Measurements from ENCODE around the gene CECR2. TPM values are rescaled to one million over a fixed set of nuclear protein-coding genes. Genes with fewer than 3 reads are reported as not detected.

The CECR2 gene
- total and polyA plus RNA-seq, 4 experiments from 2014 or later: not detected

DNA sequence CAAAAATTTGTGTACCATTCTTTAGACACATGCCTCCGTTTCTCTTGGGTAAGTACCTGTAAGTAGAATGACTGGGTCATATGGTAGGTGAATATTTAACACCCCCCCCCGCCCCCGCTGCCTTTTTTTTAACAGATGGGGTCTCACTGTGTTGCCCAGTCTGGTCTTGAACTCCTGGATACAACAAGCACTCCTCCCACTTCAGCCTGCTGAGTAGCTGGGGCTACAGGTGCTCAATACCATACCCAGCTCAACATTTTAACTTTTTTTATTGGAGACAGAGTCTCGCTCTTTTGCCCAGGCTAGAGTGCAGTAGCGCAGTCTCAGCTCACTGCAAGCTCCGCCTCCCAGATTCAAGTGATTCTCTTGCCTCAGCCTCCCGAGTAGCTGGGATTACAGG, 32.5 kb downstream of the CECR2 start:
- DNase-seq: no peak
- no peaks in the 10 kb centered on the region for H3K36me3 ChIP-seq (ENCODE audit: insufficient read depth, low read length)
- H3K36me3 Mint-ChIP-seq: no peaks in the 10 kb centered on the region
- peaks cover under 1 to 3% of the 10 kb centered on the region in 2 donors for H3K27me3 Mint-ChIP-seq
- POLR2A ChIA-PET (ENCODE audit: partially characterized antibody): no interaction called here
- H3K9me3 ChIP-seq (ENCODE audit: control insufficient read depth in 1 of 2, low read length in 2 of 2): no peaks in the 10 kb centered on the region
- H3K27ac Mint-ChIP-seq: no peak overlapping the region
- CTCF ChIA-PET (ENCODE audit: partially characterized antibody): no interaction called here
- no peaks in the 10 kb centered on the region for H3K4me1 Mint-ChIP-seq
- intact Hi-C loops (cut with micrococcal nuclease): no loop called here
- no peaks in the 10 kb centered on the region for H3K4me1 ChIP-seq (ENCODE audit: insufficient read depth, low read length)
- H3K4me3 ChIP-seq (ENCODE audit: low read length in 2 of 2): no peak overlapping the region
- H3K27me3 ChIP-seq (ENCODE audit: insufficient read depth, low read length): no peaks in the 10 kb centered on the region
- no peak overlapping the region for H3K27ac ChIP-seq (ENCODE audit: low read depth, low read length)
- H3K9me3 Mint-ChIP-seq: no peaks in the 10 kb centered on the region
- H3K4me3 Mint-ChIP-seq: no peak overlapping the region

DNA sequence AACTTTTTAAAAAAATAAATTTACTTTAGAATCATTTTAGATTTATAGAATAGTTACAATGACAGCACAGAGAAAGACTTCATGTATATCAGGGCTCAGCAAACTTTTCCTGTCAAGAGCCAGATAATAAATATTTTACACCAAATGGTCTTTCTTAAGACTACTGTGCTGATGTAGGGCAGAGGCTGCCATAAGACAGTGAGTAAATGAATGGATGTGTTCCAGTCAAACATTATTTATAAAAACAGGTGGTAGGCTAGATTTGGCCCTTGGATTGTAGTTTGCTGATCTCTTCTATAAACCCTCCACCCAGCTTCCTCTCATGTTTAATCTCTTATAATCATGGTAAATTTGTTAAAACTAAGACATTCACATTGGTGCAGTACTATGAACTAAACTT, 33.0 kb downstream of the CECR2 start:
- Histone ChIP-seq H3K4me1 (ENCODE audit: insufficient read depth, low read length) (no peaks in the 10 kb centered on the region), H3K36me3 (ENCODE audit: insufficient read depth, low read length) (no peaks in the 10 kb centered on the region), H3K4me3 (ENCODE audit: low read length in 2 of 2) (no peak overlapping the region), H3K27me3 (ENCODE audit: insufficient read depth, low read length) (no peaks in the 10 kb centered on the region), H3K27ac (ENCODE audit: low read depth, low read length) (no peak overlapping the region), H3K9me3 (ENCODE audit: control insufficient read depth in 1 of 2, low read length in 2 of 2) (no peaks in the 10 kb centered on the region)
- DNase-seq: no peak
- peaks cover 0 to 3% of the 10 kb centered on the region in 2 donors for H3K27me3 Mint-ChIP-seq
- intact Hi-C loops (cut with micrococcal nuclease): no loop called here
- no peak overlapping the region for H3K4me3 Mint-ChIP-seq
- H3K27ac Mint-ChIP-seq: no peak overlapping the region
- POLR2A ChIA-PET (ENCODE audit: partially characterized antibody): no interaction called here
- H3K4me1 Mint-ChIP-seq: no peaks in the 10 kb centered on the region
- CTCF ChIA-PET (ENCODE audit: partially characterized antibody): no interaction called here
- no peaks in the 10 kb centered on the region for H3K36me3 Mint-ChIP-seq
- no peaks in the 10 kb centered on the region for H3K9me3 Mint-ChIP-seq

- H3K27ac Mint-ChIP-seq: no peak overlapping the region
- DNase-seq: no peak
- no peak overlapping the region for H3K4me3 Mint-ChIP-seq
- CTCF ChIA-PET (ENCODE audit: partially characterized antibody): interaction anchor here (0.8 kb wide), 1 partner anchor 98 kb away, joined by 3 read pairs; no protein-coding TSS in a partner anchor
- Histone ChIP-seq H3K4me1 (ENCODE audit: insufficient read depth, low read length) (no peaks in the 10 kb centered on the region), H3K9me3 (ENCODE audit: control insufficient read depth in 1 of 2, low read length in 2 of 2) (no peaks in the 10 kb centered on the region), H3K27me3 (ENCODE audit: insufficient read depth, low read length) (no peaks in the 10 kb centered on the region), H3K36me3 (ENCODE audit: insufficient read depth, low read length) (no peaks in the 10 kb centered on the region), H3K4me3 (ENCODE audit: low read length in 2 of 2) (no peak overlapping the region), H3K27ac (ENCODE audit: low read depth, low read length) (no peak overlapping the region)
- no peaks in the 10 kb centered on the region for H3K9me3 Mint-ChIP-seq
- H3K27me3 Mint-ChIP-seq: peaks cover 2 to 3% of the 10 kb centered on the region in 2 donors
- H3K4me1 Mint-ChIP-seq: no peaks in the 10 kb centered on the region
- intact Hi-C loops (cut with micrococcal nuclease): no loop called here
- H3K36me3 Mint-ChIP-seq: no peaks in the 10 kb centered on the region
- POLR2A ChIA-PET (ENCODE audit: partially characterized antibody): no interaction called here
Measured at GRCh38 chr22:17403906-17404305, 34.6 kb downstream of the CECR2 start.

DNA sequence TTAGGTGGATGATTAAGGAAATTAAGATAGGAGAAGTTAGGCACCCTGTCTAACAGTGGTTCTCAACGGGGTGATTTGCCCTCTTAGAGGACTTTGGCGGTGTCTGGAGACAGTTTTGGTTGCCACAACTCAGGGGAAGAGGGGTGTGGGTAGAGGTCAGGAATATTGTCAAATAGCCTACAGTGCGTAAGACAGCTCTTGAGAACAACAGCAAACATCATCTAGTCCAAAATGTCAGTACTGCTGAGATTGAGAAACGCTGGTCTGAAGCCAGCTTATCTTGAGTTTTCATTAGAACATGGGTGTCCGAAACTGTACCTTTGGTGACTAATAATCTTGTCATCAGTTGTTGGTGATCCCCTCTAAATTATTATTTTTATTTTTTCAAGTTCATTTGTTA, 38.4 kb downstream of the CECR2 start:
- ChIA-PET CTCF (ENCODE audit: partially characterized antibody) (interaction anchor here (0.6 kb wide), 1 partner anchor 334 kb away, joined by 3 read pairs; no protein-coding TSS in a partner anchor), POLR2A (ENCODE audit: partially characterized antibody) (no interaction called here)
- no peaks in the 10 kb centered on the region for H3K27me3 ChIP-seq (ENCODE audit: insufficient read depth, low read length)
- no peaks in the 10 kb centered on the region for H3K36me3 Mint-ChIP-seq
- H3K27ac Mint-ChIP-seq: no peak overlapping the region
- no peaks in the 10 kb centered on the region for H3K9me3 Mint-ChIP-seq
- H3K9me3 ChIP-seq (ENCODE audit: control insufficient read depth in 1 of 2, low read length in 2 of 2): no peaks in the 10 kb centered on the region
- no peaks in the 10 kb centered on the region for H3K4me1 Mint-ChIP-seq
- DNase-seq: no peak
- no peak overlapping the region for H3K27ac ChIP-seq (ENCODE audit: low read depth, low read length)
- no peaks in the 10 kb centered on the region for H3K36me3 ChIP-seq (ENCODE audit: insufficient read depth, low read length)
- H3K27me3 Mint-ChIP-seq: peaks cover 2 to 3% of the 10 kb centered on the region in 2 donors
- H3K4me3 Mint-ChIP-seq: no peak overlapping the region
- H3K4me1 ChIP-seq (ENCODE audit: insufficient read depth, low read length): no peaks in the 10 kb centered on the region
- no peak overlapping the region for H3K4me3 ChIP-seq (ENCODE audit: low read length in 2 of 2)
- intact Hi-C loops (cut with micrococcal nuclease): no loop called here

DNA sequence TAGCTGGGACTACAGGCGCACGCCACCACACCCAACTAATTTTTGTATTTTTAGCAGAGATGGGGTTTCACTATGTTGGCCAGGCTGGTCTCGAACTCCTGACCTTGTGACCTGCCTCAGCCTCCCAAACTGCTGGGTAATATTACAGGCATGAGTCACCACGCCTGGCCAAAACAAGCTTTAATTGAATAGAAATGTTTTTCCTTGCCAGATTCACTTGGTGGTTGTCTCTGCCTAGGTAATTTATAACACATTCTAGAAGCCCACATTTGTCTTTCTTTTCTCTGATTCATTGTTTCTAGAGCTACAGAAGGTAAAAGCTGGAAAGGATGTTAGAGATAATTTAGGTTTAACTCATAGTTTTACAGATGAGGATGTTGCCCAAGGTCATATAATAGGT, 41.3 kb downstream of the CECR2 start:
- Histone ChIP-seq H3K9me3 (ENCODE audit: control insufficient read depth in 1 of 2, low read length in 2 of 2) (no peaks in the 10 kb centered on the region), H3K27ac (ENCODE audit: low read depth, low read length) (no peak overlapping the region), H3K36me3 (ENCODE audit: insufficient read depth, low read length) (no peaks in the 10 kb centered on the region), H3K27me3 (ENCODE audit: insufficient read depth, low read length) (no peaks in the 10 kb centered on the region), H3K4me3 (ENCODE audit: low read length in 2 of 2) (no peak overlapping the region), H3K4me1 (ENCODE audit: insufficient read depth, low read length) (no peaks in the 10 kb centered on the region)
- ChIA-PET CTCF (ENCODE audit: partially characterized antibody) (no interaction called here), POLR2A (ENCODE audit: partially characterized antibody) (no interaction called here)
- no peaks in the 10 kb centered on the region for H3K36me3 Mint-ChIP-seq
- no peak overlapping the region for H3K27ac Mint-ChIP-seq
- no peaks in the 10 kb centered on the region for H3K4me1 Mint-ChIP-seq
- no peaks in the 10 kb centered on the region for H3K9me3 Mint-ChIP-seq
- no peak overlapping the region for H3K4me3 Mint-ChIP-seq
- no peak for DNase-seq
- peaks cover 3 to 6% of the 10 kb centered on the region in 2 donors for H3K27me3 Mint-ChIP-seq
- intact Hi-C loops (cut with micrococcal nuclease): no loop called here

- Mint-ChIP-seq H3K4me1 (no peaks in the 10 kb centered on the region), H3K27ac (no peak overlapping the region), H3K27me3 (peaks cover 1 to 6% of the 10 kb centered on the region in 2 donors), H3K4me3 (no peak overlapping the region), H3K36me3 (no peaks in the 10 kb centered on the region), H3K9me3 (no peaks in the 10 kb centered on the region)
- intact Hi-C loops (cut with micrococcal nuclease): no loop called here
- Histone ChIP-seq H3K4me3 (ENCODE audit: low read length in 2 of 2) (no peak overlapping the region), H3K27me3 (ENCODE audit: insufficient read depth, low read length) (no peaks in the 10 kb centered on the region), H3K27ac (ENCODE audit: low read depth, low read length) (no peak overlapping the region), H3K36me3 (ENCODE audit: insufficient read depth, low read length) (no peaks in the 10 kb centered on the region), H3K9me3 (ENCODE audit: control insufficient read depth in 1 of 2, low read length in 2 of 2) (no peaks in the 10 kb centered on the region), H3K4me1 (ENCODE audit: insufficient read depth, low read length) (no peaks in the 10 kb centered on the region)
- DNase-seq: no peak
- CTCF ChIA-PET (ENCODE audit: partially characterized antibody): no interaction called here
- POLR2A ChIA-PET (ENCODE audit: partially characterized antibody): no interaction called here
Measured at GRCh38 chr22:17411213-17411612, 42.0 kb downstream of the CECR2 start.

DNA sequence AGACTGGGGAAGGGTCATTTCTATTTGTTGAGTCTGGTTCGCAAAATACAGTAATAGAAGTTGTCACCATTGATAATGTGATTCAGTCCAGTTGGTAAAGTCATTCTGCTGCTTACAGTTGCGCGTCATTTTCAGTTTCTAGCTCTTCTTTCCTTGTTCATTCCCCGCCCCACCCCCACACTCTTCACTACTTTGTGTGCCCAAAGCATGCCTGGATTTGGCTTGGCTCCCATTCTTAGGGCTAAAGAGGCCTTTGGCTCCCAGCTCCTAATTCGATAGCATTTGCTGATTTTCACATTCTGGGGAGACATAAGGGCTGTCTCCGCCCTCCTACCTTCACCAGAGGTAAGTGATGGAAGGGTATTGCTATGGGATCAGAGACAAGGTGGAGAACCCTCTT, 43.0 kb downstream of the CECR2 start:
- no peak overlapping the region for H3K27ac Mint-ChIP-seq

GRCh38 chr22:17418890-17419324, 49.6 kb downstream of the CECR2 start:
- no peak overlapping the region for H3K27ac Mint-ChIP-seq
- no peaks in the 10 kb centered on the region for H3K27me3 ChIP-seq (ENCODE audit: insufficient read depth, low read length)
- no peaks in the 10 kb centered on the region for H3K4me1 Mint-ChIP-seq
- H3K27me3 Mint-ChIP-seq: peaks cover 0 to 1% of the 10 kb centered on the region in 2 donors
- H3K4me3 ChIP-seq (ENCODE audit: low read length in 2 of 2): no peak overlapping the region
- no peaks in the 10 kb centered on the region for H3K9me3 ChIP-seq (ENCODE audit: control insufficient read depth in 1 of 2, low read length in 2 of 2)
- POLR2A ChIA-PET (ENCODE audit: partially characterized antibody): no interaction called here
- no peak overlapping the region for H3K27ac ChIP-seq (ENCODE audit: low read depth, low read length)
- H3K36me3 Mint-ChIP-seq: no peaks in the 10 kb centered on the region
- no peaks in the 10 kb centered on the region for H3K36me3 ChIP-seq (ENCODE audit: insufficient read depth, low read length)
- DNase-seq: no peak
- CTCF ChIA-PET (ENCODE audit: partially characterized antibody): interaction anchor here (1.1 kb wide), 1 partner anchor 27 kb away, joined by 3 read pairs; no protein-coding TSS in a partner anchor
- no peaks in the 10 kb centered on the region for H3K9me3 Mint-ChIP-seq
- no peaks in the 10 kb centered on the region for H3K4me1 ChIP-seq (ENCODE audit: insufficient read depth, low read length)
- no peak overlapping the region for H3K4me3 Mint-ChIP-seq
- intact Hi-C loops (cut with micrococcal nuclease): no loop called here

More for the DNA sequence above, 43.0 kb downstream of the CECR2 start:
- Histone ChIP-seq H3K4me3 (ENCODE audit: low read length in 2 of 2) (no peak overlapping the region), H3K9me3 (ENCODE audit: control insufficient read depth in 1 of 2, low read length in 2 of 2) (no peaks in the 10 kb centered on the region), H3K4me1 (ENCODE audit: insufficient read depth, low read length) (no peaks in the 10 kb centered on the region), H3K27me3 (ENCODE audit: insufficient read depth, low read length) (no peaks in the 10 kb centered on the region), H3K36me3 (ENCODE audit: insufficient read depth, low read length) (no peaks in the 10 kb centered on the region), H3K27ac (ENCODE audit: low read depth, low read length) (no peak overlapping the region)
- no peak for DNase-seq
- H3K9me3 Mint-ChIP-seq: no peaks in the 10 kb centered on the region
- H3K4me3 Mint-ChIP-seq: no peak overlapping the region
- POLR2A ChIA-PET (ENCODE audit: partially characterized antibody): no interaction called here
- H3K4me1 Mint-ChIP-seq: no peaks in the 10 kb centered on the region
- CTCF ChIA-PET (ENCODE audit: partially characterized antibody): no interaction called here
- intact Hi-C loops (cut with micrococcal nuclease): no loop called here
- no peaks in the 10 kb centered on the region for H3K36me3 Mint-ChIP-seq
- peaks cover 1 to 6% of the 10 kb centered on the region in 2 donors for H3K27me3 Mint-ChIP-seq

Measured in CD4-positive, alpha-beta memory T cell (primary cell).